SK-N-MC (cell line): ENCODE data around the gene POU6F2.

Experiments
- EZH2 ChIP-seq: fragments of 200-600 bp; sonication (generic); IDR thresholded peaks from one replicate; pipeline ENCODE4 v1.6.1; 2017; ENCODE audit warnings: antibody characterized with exemption
- FOXP2 ChIP-seq: optimal IDR thresholded peaks from 2 replicates; pipeline ENCODE3; 2011; ENCODE audit warnings: mild to moderate bottlenecking, moderate library complexity; ENCODE audit not compliant: insufficient read depth; ENCODE audit errors: extremely low read length, control extremely low read depth
- POLR2AphosphoS5 ChIP-seq: IDR thresholded peaks from 2 replicates; pipeline ENCODE4 v1.6.1; 2012; ENCODE audit warnings: mild to moderate bottlenecking, low read depth, low read length, borderline replicate concordance

DNA sequence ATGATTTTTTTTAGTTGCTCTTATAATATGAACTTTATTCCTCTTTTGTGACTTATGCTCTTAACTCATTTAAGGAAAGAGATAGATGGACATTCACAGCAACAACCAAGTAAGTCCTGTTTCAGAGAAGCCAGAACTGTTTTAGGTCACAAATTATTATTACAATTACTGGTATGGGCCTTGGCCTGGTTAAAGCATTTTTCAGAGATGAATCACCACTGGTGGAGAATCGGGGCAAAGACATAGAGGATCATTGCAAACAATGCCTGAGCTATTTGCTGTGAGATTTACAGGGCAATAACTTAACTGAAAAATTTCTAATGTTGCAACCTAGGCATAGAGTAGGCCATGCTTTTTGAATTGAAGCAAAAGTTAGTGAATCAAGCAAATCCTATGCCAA, 450.5 kb downstream of the POU6F2 start:
- TF ChIP-seq POLR2AphosphoS5 (no peak), EZH2 (no peak), FOXP2 (no peak)
